IPS-20b (cell line): ENCODE data around the gene MAMSTR.

Source experiments
- H3K27ac ChIP-seq: one replicate; pipeline ENCODE4 v1.5.1; 2013; ENCODE audit warnings: low read length
- H3K27me3 ChIP-seq: 2 replicates; pipeline ENCODE4 v1.6.1; 2013; ENCODE audit warnings: mild to moderate bottlenecking, low read length, inconsistent platforms; ENCODE audit not compliant: insufficient read depth
- H3K36me3 ChIP-seq: 2 replicates; pipeline ENCODE4 v1.6.1; 2013; ENCODE audit warnings: low read depth, mild to moderate bottlenecking, inconsistent platforms, low read length, moderate library complexity; ENCODE audit not compliant: insufficient read depth
- H3K4me1 ChIP-seq: 2 replicates; pipeline ENCODE4 v1.6.1; 2013; ENCODE audit warnings: mild to moderate bottlenecking, control low read depth, inconsistent platforms, low read length, moderate library complexity; ENCODE audit not compliant: insufficient read depth
- H3K4me3 ChIP-seq: 2 replicates; pipeline ENCODE4 v1.5.1; 2013; ENCODE audit warnings: mild to moderate bottlenecking, low read length, inconsistent platforms
- H3K9ac ChIP-seq: 2 replicates; pipeline ENCODE4 v1.6.1; 2013; ENCODE audit warnings: low read depth, mild to moderate bottlenecking, inconsistent platforms, low read length, moderate library complexity
- H3K9me3 ChIP-seq: 2 replicates; pipeline ENCODE4 v1.6.1; 2013; ENCODE audit warnings: mild to moderate bottlenecking, low read depth, low read length, inconsistent platforms; ENCODE audit not compliant: insufficient read depth

The MAMSTR gene

DNA sequence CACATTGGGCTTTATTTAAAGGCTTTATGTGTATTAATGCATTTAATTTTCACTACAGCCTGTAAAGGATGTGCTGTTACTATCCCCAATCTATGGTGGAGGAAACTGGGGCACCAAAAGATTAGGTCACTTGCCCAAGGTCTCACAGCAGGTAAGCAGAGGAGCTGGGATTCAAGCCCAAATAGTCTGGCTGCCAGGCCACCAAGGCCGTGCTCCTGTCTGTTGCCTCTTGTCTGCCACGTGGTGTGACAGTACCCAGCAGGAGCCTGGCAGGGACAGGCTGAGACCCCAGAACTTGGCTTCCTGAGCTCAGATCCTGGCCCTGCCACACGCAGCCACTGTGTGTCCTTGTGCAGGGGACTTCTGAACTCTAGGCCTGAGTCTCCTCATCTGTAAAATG is 51.2 kb downstream of the MAMSTR start:
- H3K36me3 ChIP-seq: no peaks in the 10 kb centered on the region
- no peak overlapping the region for H3K27ac ChIP-seq
- no peaks in the 10 kb centered on the region for H3K9me3 ChIP-seq
- H3K4me3 ChIP-seq: no peak overlapping the region
- no peak overlapping the region for H3K9ac ChIP-seq
- 0 out of 2 replicates have a peak, but pooled peaks cover 2% of the 10 kb centered on the region for H3K27me3 ChIP-seq
- H3K4me1 ChIP-seq: peaks cover 1% of the 10 kb centered on the region; the same call in 1 of the 2 replicates

DNA sequence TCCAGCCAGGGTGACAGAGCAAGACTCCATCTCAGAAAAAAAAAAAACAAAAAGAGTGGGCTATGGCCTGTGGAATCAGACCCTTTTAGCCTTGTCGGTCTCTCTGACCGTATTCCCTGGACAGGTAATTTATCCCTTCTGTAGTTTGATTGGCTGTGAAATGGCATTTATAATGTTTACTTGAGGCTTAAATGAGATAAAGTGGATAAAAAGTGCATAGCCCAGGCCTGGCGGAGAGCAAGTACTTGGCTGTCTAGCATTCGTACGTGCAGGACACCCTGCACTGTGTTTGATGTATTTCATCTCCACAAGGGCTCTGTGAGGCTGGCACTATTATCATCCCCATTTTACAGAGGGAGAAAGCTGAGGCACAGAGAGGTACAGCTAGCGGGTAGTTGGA is 53.7 kb downstream of the MAMSTR start:
- no peaks in the 10 kb centered on the region for H3K36me3 ChIP-seq

GRCh38 chr19:48664476-48664875 is 55.0 kb downstream of the MAMSTR start:
- no peak overlapping the region for H3K4me3 ChIP-seq
- no peak overlapping the region for H3K27ac ChIP-seq
- H3K9me3 ChIP-seq: no peaks in the 10 kb centered on the region
- no peak overlapping the region for H3K9ac ChIP-seq
- no peaks in the 10 kb centered on the region for H3K36me3 ChIP-seq
- no peaks in the 10 kb centered on the region for H3K4me1 ChIP-seq
- H3K27me3 ChIP-seq: no peaks in the 10 kb centered on the region

More for the DNA sequence above, 53.7 kb downstream of the MAMSTR start:
- H3K27ac ChIP-seq: no peak overlapping the region
- no peaks in the 10 kb centered on the region for H3K9me3 ChIP-seq
- no peaks in the 10 kb centered on the region for H3K4me1 ChIP-seq
- H3K4me3 ChIP-seq: no peak overlapping the region
- no peak overlapping the region for H3K9ac ChIP-seq
- no peaks in the 10 kb centered on the region for H3K27me3 ChIP-seq

GRCh38 chr19:48663667-48664066 is 55.9 kb downstream of the MAMSTR start:
- Histone ChIP-seq H3K36me3 (no peaks in the 10 kb centered on the region), H3K9me3 (no peaks in the 10 kb centered on the region), H3K4me3 (no peak overlapping the region), H3K27ac (no peak overlapping the region), H3K9ac (no peak overlapping the region), H3K4me1 (no peaks in the 10 kb centered on the region), H3K27me3 (no peaks in the 10 kb centered on the region)
